ENCODE data around the gene ZNF143. TPM values are rescaled to one million over a fixed set of nuclear protein-coding genes. Genes with fewer than 3 reads are reported as not detected.

The ZNF143 gene
- 15.7 and 15.8 TPM in 2 replicates for total RNA-seq (2014; rRNA removed; shearing (Covaris generic))

DNA sequence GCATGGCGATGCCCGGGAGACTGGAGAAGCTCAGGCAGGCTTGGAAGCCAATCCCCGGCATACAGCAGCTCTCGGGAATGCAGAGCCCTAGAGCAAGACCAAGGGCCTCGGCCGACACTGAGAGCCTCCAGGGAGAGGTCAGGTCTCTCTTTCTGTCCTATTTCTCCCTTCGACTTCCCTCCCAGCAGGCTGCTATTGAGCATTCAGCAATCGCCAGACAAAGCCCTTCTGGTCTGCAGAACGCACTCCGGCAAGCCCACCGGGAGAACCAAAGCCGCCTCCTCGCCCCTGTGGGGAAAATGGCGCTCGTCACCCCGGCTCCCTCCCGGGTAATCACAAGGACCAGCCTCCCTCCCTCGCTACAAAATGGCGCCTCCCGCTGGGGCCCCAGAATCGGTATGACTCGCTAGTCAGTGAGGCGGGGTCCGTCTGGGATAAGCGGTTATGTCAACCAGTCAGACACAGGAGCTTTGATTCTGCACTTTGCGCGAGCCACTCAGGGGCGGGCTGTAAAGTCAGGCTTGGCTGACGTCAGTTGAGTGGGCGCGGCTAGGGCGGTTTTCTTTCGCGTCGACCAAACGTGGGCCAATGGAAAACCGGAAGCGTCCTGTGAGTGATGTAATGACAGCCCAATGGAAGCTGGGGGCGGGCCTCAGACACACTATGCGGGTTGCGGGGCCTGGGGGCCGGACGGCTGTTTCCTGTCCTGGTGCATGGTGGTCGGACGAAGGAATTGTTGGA lies at the start of gene ZNF143:
TSS of gene ZNF143 (plus strand) at position 691 of the 741 bp plus-strand sequence. CDS start 10,297 bp downstream, outside the sequence.

DNA sequence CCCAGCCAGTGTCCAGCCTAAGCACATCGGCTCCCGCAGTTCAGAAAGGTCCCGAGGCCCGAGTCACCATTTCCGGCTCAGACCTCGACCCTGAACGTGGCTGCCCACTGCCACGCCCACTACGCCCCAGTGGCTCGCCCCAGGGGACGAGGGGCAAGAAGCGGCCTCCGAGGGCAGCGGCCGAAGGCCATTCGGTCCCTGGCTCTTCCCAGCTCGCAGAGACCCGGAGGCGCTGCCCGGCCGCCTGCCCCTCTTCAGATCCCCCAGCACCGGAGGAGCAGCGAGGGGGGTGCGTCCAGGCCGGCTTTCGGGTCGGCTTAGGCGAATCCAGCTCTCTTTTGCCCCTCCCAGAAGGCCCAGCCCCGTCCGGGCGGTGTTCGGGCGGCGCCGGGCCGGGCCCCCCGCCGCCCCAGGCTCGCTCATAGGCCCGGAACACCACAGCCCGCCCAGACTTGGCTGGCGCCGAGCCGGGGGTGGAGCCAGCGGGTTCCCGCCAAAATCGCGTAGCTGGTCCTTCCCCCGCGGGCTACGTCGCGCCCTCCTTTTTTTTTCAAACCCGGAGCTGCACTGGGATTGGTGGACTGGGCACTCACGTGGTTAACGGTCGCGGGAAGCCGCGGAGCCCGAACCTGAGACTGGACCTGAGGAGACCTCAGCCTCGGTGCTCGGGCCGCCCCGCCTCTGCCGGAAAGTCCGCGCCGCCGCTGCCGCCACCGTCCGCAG lies 112.4 kb downstream of the ZNF143 start, which contains the start of gene WEE1:
TSS of gene WEE1 (plus strand) at position 619 of the 723 bp plus-strand sequence. CDS start 264 bp downstream, outside the sequence.

Small RNAs within 50 kb of the gene (small RNA-seq; reads per million reads assigned to genes)
- gene RF01210 = not detected
- 81.6 reads per million, percentile 96 among the genes with 10 or more reads in this experiment for gene SNORA23

Other genes starting within 250 kb of the ZNF143 start
- 42.4 and 45.8 TPM in 2 replicates for gene DENND5A, start 195.7 kb upstream of the ZNF143 start, total RNA-seq (2014; rRNA removed; shearing (Covaris generic))
- 40.9 and 49.0 TPM in 2 replicates for gene TMEM41B, start 146.4 kb upstream of the ZNF143 start, total RNA-seq (2014; rRNA removed; shearing (Covaris generic))
- gene IPO7, start 76.4 kb upstream of the ZNF143 start, total RNA-seq (2014; rRNA removed; shearing (Covaris generic)) = 65.6 and 67.1 TPM in 2 replicates
- gene WEE1, start 112.7 kb downstream of the ZNF143 start, total RNA-seq (2014; rRNA removed; shearing (Covaris generic)) = 40.7 and 41.9 TPM in 2 replicates
- 8.0 and 10.9 TPM in 2 replicates for gene SWAP70, start 203.1 kb downstream of the ZNF143 start, total RNA-seq (2014; rRNA removed; shearing (Covaris generic))

Measured in A375 (cell line).